ENCODE results near the gene GATAD2A.

The GATAD2A gene

GRCh38 chr19:19517235-19517619, 111.8 kb downstream of the GATAD2A start:
- no peaks in the 10 kb centered on the region for H3K9me3 ChIP-seq (ENCODE audit: insufficient read depth, low read depth, low read length)
- no peaks in the 10 kb centered on the region for H3K27me3 ChIP-seq (ENCODE audit: insufficient read depth, low read length, poor library complexity, severe bottlenecking)
- peak overlapping the region; percentile 94 for H3K9ac ChIP-seq (ENCODE audit: low read depth, low read length, poor library complexity, severe bottlenecking)
- H3K9me2 ChIP-seq (replicated peaks; ENCODE audit: low read depth, low read length): no peaks in the 10 kb centered on the region
- H4K20me1 ChIP-seq (ENCODE audit: insufficient read depth, low read length, poor library complexity, severe bottlenecking): peaks cover 16% of the 10 kb centered on the region
- H3K36me3 ChIP-seq (ENCODE audit: insufficient read depth, low read length): 0 out of 2 replicates have a peak, but pooled peaks cover 2% of the 10 kb centered on the region
- peak overlapping the region; percentile 83 for H3K4me2 ChIP-seq (ENCODE audit: low read depth, low read length, poor library complexity, severe bottlenecking)
- no peaks in the 10 kb centered on the region for H3F3A ChIP-seq (ENCODE audit: low read depth)
- H3K4me3 ChIP-seq (ENCODE audit: low read length, poor library complexity, severe bottlenecking): peak overlapping the region; percentile 92
- TF ChIP-seq EZH2phosphoT487 (IDR thresholded peaks at IDR 0.05; ENCODE audit: borderline replicate concordance) (no peak), CTCF (conservative IDR thresholded peaks at IDR 0.05; ENCODE audit: low read length) (no peak)
- H2AFZ ChIP-seq (ENCODE audit: low read length): no peak overlapping the region
- H3K4me1 ChIP-seq (ENCODE audit: insufficient read depth, low read length, poor library complexity, severe bottlenecking): peaks cover 25% of the 10 kb centered on the region
- H3K79me2 ChIP-seq (ENCODE audit: insufficient read depth, low read length): peaks cover 67% of the 10 kb centered on the region

GRCh38 chr19:19520989-19521388, 115.5 kb downstream of the GATAD2A start:
- no peaks in the 10 kb centered on the region for H3K27me3 ChIP-seq (ENCODE audit: insufficient read depth, low read length, poor library complexity, severe bottlenecking)
- peaks cover 42% of the 10 kb centered on the region for H4K20me1 ChIP-seq (ENCODE audit: insufficient read depth, low read length, poor library complexity, severe bottlenecking)
- H3K9ac ChIP-seq (ENCODE audit: low read depth, low read length, poor library complexity, severe bottlenecking): no peak overlapping the region
- H3K79me2 ChIP-seq (ENCODE audit: insufficient read depth, low read length): peaks cover 91% of the 10 kb centered on the region
- H3K4me3 ChIP-seq (ENCODE audit: low read length, poor library complexity, severe bottlenecking): no peak overlapping the region
- peaks cover 2% of the 10 kb centered on the region; the same call in 1 of the 2 replicates for H3K36me3 ChIP-seq (ENCODE audit: insufficient read depth, low read length)
- peak overlapping the region; percentile 22 for H3K4me2 ChIP-seq (ENCODE audit: low read depth, low read length, poor library complexity, severe bottlenecking)
- H3K9me3 ChIP-seq (ENCODE audit: insufficient read depth, low read depth, low read length): no peaks in the 10 kb centered on the region
- no peak overlapping the region for H2AFZ ChIP-seq (ENCODE audit: low read length)
- H3K9me2 ChIP-seq (replicated peaks; ENCODE audit: low read depth, low read length): no peaks in the 10 kb centered on the region
- H3K4me1 ChIP-seq (ENCODE audit: insufficient read depth, low read length, poor library complexity, severe bottlenecking): peaks cover 31% of the 10 kb centered on the region
- H3F3A ChIP-seq (ENCODE audit: low read depth): no peaks in the 10 kb centered on the region
- TF ChIP-seq CTCF (conservative IDR thresholded peaks at IDR 0.05; ENCODE audit: low read length) (no peak), EZH2phosphoT487 (IDR thresholded peaks at IDR 0.05; ENCODE audit: borderline replicate concordance) (no peak)

GRCh38 chr19:19523177-19523576, 117.7 kb downstream of the GATAD2A start:
- peaks cover 42% of the 10 kb centered on the region for H4K20me1 ChIP-seq (ENCODE audit: insufficient read depth, low read length, poor library complexity, severe bottlenecking)
- peaks cover 13% of the 10 kb centered on the region; the same call in 1 of the 2 replicates for H3K36me3 ChIP-seq (ENCODE audit: insufficient read depth, low read length)
- H3K79me2 ChIP-seq (ENCODE audit: insufficient read depth, low read length): peaks cover 70% of the 10 kb centered on the region
- H3K4me3 ChIP-seq (ENCODE audit: low read length, poor library complexity, severe bottlenecking): no peak overlapping the region
- H3F3A ChIP-seq (ENCODE audit: low read depth): no peaks in the 10 kb centered on the region
- peaks cover 24% of the 10 kb centered on the region for H3K4me1 ChIP-seq (ENCODE audit: insufficient read depth, low read length, poor library complexity, severe bottlenecking)
- H2AFZ ChIP-seq (ENCODE audit: low read length): no peak overlapping the region
- H3K4me2 ChIP-seq (ENCODE audit: low read depth, low read length, poor library complexity, severe bottlenecking): peak overlapping the region; percentile 4
- H3K9me3 ChIP-seq (ENCODE audit: insufficient read depth, low read depth, low read length): no peaks in the 10 kb centered on the region
- no peaks in the 10 kb centered on the region for H3K9me2 ChIP-seq (replicated peaks; ENCODE audit: low read depth, low read length)
- no peak overlapping the region for H3K9ac ChIP-seq (ENCODE audit: low read depth, low read length, poor library complexity, severe bottlenecking)
- TF ChIP-seq EZH2phosphoT487 (IDR thresholded peaks at IDR 0.05; ENCODE audit: borderline replicate concordance) (no peak), CTCF (conservative IDR thresholded peaks at IDR 0.05; ENCODE audit: low read length) (no peak)
- H3K27me3 ChIP-seq (ENCODE audit: insufficient read depth, low read length, poor library complexity, severe bottlenecking): no peaks in the 10 kb centered on the region

All from Loucy (cell line).